Measurements from ENCODE around the gene ALOX12B.
"Not testable (repeated sequence)": the region's sequence is repeated elsewhere in the genome, so short reads cannot be mapped to it uniquely, and the experiment has no call there.

ALOX12B gene

GRCh38 chr17:8118769-8119580 lies 31.5 kb upstream of the ALOX12B start:
- DNase-seq (ENCODE audit: low spot score): peak; percentile 89

- DNase-seq (ENCODE audit: low spot score): peak; percentile 75
These were observed 30.7 kb upstream of the ALOX12B start, which contains the start of gene ALOXE3 for GRCh38 chr17:8117980-8118768. TSS of gene ALOXE3 (minus strand) at chr17:8118514. CDS start at chr17:8117990, 524 bp downstream.

- DNase-seq (ENCODE audit: low spot score): no peak
These were observed 30.0 kb upstream of the ALOX12B start for GRCh38 chr17:8117367-8117979.

- DNase-seq (ENCODE audit: low spot score): no peak
These were observed 29.3 kb upstream of the ALOX12B start for GRCh38 chr17:8116776-8117175.

- DNase-seq (ENCODE audit: low spot score): no peak
These were observed 23.4 kb upstream of the ALOX12B start for GRCh38 chr17:8110907-8111306.

GRCh38 chr17:8110456-8110804 lies 22.9 kb upstream of the ALOX12B start:
- no peak for DNase-seq (ENCODE audit: low spot score)

- peak; percentile 71 for DNase-seq (ENCODE audit: low spot score)
These were observed 22.3 kb upstream of the ALOX12B start for GRCh38 chr17:8109661-8110455.

- no peak for DNase-seq (ENCODE audit: low spot score)
These were observed 21.6 kb upstream of the ALOX12B start for GRCh38 chr17:8108972-8109660.

GRCh38 chr17:8106980-8107379 lies 19.5 kb upstream of the ALOX12B start:
- DNase-seq (ENCODE audit: low spot score): not testable (repeated sequence)

- DNase-seq (ENCODE audit: low spot score): no peak
These were observed 18.5 kb upstream of the ALOX12B start for GRCh38 chr17:8105957-8106398.

GRCh38 chr17:8104911-8105310 lies 17.4 kb upstream of the ALOX12B start:
- DNase-seq (ENCODE audit: low spot score): no peak

- no peak for DNase-seq (ENCODE audit: low spot score)
These were observed 16.0 kb upstream of the ALOX12B start for GRCh38 chr17:8103549-8103948.

GRCh38 chr17:8101721-8102120 lies 14.2 kb upstream of the ALOX12B start:
- no peak for DNase-seq (ENCODE audit: low spot score)

GRCh38 chr17:8100763-8101162 lies 13.2 kb upstream of the ALOX12B start:
- no peak for DNase-seq (ENCODE audit: low spot score)

- no peak for DNase-seq (ENCODE audit: low spot score)
These were observed 12.6 kb upstream of the ALOX12B start for GRCh38 chr17:8100111-8100510.

GRCh38 chr17:8096541-8096940 lies 9.0 kb upstream of the ALOX12B start:
- no peak for DNase-seq (ENCODE audit: low spot score)

GRCh38 chr17:8095361-8095760 lies 7.8 kb upstream of the ALOX12B start:
- no peak for DNase-seq (ENCODE audit: low spot score)

- no peak for DNase-seq (ENCODE audit: low spot score)
These were observed 3.6 kb upstream of the ALOX12B start for GRCh38 chr17:8091033-8091687.

GRCh38 chr17:8089728-8090127 lies 2.2 kb upstream of the ALOX12B start:
- DNase-seq (ENCODE audit: low spot score): no peak

GRCh38 chr17:8087952-8088230 lies 375 bp upstream of the ALOX12B start:
- no peak for DNase-seq (ENCODE audit: low spot score)

- DNase-seq (ENCODE audit: low spot score): no peak
These were observed 3.3 kb downstream of the ALOX12B start for GRCh38 chr17:8084250-8084649.
